NCI-H226 (cell line): ENCODE measurements around the gene HECTD4.
"Not testable (repeated sequence)": the region's sequence is repeated elsewhere in the genome, so short reads cannot be mapped to it uniquely, and the experiment has no call there.

Experiments used
- DNase-seq: peaks from one replicate; pipeline ENCODE4 v3.0.0-alpha.2; 2015

The HECTD4 gene

GRCh38 chr12:112381883-112382796 lies at the start of gene HECTD4:
TSS of gene HECTD4 (minus strand) at chr12:112382431. CDS start at chr12:112382128, 303 bp downstream.
- peak; percentile 74 for DNase-seq

DNA sequence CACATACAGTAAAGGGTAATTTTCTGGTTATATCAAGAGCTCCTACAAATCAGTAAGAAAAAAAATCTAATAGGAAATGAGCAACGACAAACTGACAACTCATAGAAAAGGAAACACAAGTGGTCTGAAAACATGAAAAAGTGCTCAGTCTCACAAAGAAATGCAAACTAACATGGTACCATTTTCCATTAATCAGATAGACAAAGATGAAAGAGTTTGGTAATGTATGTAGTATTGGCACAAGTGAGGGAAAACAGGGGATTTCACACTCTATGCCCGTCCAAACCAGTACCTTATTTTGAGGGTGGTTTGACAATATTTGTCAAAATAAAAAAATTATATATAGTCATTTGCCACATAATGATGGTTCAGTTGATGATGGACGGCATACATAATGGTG lies 49.7 kb upstream of the HECTD4 start:
- no peak for DNase-seq

- no peak for DNase-seq
Observed at GRCh38 chr12:112430929-112431328, 48.7 kb upstream of the HECTD4 start.

DNA sequence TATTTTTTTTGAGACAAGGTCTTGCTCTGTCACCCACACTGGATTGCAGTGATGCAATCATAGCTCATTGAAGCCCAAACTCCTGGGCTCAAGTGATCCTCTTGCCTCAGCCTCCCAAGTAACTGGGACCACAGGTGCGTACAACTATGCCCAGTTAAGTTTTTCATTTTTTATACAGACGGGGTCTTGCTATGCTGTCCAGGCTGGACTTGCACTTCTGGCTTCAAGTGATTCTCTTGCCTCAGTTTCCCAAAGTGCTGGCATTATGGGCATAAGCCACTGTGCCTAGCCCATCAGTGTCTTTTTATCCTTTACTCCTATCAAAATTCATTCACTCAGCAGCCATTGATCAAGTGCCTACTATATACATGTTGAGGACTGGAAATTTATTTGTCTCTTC lies 45.5 kb upstream of the HECTD4 start:
- DNase-seq, result no peak

DNA sequence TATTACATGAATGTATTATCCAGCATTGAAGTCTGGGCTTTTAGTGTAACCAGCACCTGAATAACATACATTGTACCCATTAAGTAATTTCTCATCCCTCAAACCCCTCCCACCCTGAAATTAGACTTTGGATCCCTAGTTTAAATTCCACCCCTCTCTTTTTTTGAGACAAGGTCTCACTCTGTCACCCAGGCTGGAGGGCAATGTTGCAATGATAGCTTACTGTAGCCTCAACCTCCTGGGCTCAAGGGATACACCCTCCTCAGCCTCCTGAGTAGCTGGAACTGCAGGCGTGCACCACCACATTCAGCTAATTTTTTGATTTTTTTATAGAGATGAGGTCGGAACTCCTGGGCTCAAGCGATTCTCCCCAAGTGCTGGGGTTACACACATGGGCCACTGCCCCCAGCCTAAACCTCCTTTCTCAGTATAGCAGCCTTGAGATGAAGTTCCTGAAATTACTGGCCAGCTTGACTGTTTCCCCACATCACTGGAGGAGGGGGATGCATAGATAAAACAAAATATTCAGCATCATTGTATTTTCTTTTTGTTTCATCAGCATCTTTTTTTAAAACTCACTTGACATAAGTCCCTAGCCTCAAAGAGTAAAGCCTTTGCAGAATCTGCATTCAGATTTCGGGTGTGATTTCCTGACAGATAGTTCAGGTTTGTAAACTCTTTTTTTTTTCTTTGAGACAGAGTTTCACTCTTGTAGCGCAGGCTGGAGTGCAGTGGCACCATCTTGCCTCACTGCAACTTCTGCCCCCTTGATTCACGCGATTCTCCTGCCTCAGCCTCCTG lies 43.6 kb upstream of the HECTD4 start:
- no peak for DNase-seq

- no peak for DNase-seq
Observed at GRCh38 chr12:112424126-112424525, 41.9 kb upstream of the HECTD4 start.

DNA sequence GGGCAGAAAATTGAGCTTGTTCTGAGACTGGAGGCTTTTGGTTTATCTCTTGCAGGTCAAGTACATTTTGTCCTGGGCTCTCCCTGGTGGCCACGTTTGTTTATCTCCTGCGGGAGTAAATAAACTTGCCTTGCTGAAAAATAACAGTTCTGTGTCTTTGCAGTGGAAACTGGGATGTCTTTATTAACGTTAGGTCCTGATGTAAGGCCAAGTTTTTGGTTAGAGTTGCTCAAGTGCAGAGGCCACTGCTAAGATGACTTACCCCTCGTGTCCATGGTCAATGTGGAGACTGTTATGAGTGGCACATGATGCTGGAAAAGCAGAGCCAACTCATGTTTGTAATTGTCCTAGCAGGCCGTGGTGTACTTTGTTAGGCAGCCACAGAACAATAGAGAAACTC lies 40.3 kb upstream of the HECTD4 start:
- no peak for DNase-seq

DNA sequence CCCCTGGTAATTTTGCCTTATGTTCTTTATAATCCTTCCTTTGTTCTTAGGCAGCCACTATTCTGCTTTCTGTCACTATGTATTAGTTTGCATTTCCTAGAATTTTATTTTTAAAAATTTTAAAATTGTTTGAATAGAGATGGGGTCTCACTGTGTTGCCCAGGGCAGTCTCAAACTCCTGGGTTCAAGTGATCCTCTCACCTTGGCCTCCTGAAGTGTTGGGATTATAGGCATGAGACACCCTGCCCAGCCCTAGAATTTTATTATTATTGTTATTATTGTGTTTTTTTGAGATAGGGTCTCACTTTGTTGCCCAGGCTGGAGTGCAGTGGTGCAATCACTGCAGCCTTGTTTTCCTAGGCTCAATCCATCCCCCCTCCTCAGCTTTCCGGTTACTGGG lies 39.1 kb upstream of the HECTD4 start:
- no peak for DNase-seq

GRCh38 chr12:112420740-112421139 lies 38.5 kb upstream of the HECTD4 start:
- no peak for DNase-seq

DNA sequence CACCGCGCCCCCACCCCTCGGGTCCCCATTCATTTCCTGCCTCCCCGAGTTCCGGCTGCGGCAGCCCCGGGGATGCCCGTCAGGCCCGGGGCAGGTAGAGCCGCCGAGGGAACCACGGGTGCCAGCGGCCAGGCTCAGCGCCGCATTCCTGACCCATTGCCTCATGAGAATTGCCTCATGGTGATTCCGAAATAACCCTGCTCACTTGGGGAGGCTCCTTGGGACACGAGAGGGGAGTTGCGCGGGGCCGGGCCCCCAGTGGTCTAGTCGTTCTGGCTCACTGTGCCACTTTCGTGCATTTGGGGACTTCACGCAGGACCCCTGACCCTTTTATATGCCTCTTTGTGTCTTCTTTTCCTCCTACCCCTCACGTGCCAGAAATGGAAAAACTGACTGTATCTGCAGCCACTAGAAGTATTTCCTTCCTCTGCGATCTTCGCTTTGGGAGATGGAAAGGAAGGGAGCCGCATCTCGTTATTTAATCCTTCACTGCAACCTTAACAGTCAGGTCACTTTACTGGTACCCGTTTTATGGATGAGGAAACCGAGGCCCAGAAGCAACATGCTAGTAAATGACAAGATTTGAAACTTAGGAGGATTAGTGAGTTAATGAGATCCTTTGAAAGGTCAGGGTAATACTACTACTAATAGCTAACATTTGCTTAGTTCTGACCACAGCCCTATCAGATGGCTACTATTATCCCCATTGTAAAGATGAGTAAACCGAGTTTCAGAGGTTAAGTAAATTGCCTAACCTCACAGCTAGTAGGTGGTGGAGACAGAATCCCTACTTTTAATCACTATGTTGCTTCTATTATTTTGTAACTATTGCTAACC lies 37.3 kb upstream of the HECTD4 start:
- peak; percentile 86 for DNase-seq

GRCh38 chr12:112418608-112419296 lies 36.5 kb upstream of the HECTD4 start, which contains the start of gene PTPN11:
TSS of gene PTPN11 (plus strand) at chr12:112418947. CDS start at chr12:112419112, 165 bp downstream.
- DNase-seq, result peak; percentile 73

DNA sequence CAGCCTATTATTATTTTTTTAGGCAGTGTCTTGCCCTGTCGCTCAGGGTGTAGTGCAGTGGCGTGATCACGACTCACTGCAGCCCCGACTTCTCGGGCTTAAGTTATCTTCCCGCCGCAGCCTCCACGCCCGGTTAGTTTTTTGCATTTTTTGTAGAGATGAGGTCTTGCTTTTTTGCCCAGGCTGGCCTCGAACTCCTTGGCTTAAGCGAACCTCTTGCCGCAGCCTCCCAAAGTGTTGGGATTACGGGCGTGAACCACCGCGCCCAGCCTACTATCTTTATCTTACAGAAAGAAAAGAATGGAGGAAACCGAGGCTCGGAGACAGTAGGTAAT lies 36.0 kb upstream of the HECTD4 start:
- peak; percentile 3 for DNase-seq

DNA sequence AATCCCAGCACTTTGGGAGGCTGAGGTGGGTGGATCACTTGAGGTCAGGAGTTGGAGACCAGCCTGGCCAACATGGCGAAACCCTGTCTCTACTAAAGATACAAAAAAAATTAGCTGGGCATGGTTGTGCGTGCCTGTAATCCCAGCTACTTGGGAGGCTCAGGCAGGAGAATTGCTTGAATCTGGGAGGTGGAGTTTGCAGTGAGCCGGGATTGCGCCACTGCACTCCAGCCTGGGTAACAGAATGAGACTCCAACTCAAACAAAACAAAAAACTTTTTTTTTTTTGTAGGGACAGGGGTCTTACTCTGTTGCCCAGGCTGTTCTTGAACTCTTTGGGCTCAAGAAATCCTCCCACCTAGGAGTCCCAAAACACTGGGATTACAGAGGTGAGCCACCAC lies 33.2 kb upstream of the HECTD4 start:
- DNase-seq, result not testable (repeated sequence)

DNA sequence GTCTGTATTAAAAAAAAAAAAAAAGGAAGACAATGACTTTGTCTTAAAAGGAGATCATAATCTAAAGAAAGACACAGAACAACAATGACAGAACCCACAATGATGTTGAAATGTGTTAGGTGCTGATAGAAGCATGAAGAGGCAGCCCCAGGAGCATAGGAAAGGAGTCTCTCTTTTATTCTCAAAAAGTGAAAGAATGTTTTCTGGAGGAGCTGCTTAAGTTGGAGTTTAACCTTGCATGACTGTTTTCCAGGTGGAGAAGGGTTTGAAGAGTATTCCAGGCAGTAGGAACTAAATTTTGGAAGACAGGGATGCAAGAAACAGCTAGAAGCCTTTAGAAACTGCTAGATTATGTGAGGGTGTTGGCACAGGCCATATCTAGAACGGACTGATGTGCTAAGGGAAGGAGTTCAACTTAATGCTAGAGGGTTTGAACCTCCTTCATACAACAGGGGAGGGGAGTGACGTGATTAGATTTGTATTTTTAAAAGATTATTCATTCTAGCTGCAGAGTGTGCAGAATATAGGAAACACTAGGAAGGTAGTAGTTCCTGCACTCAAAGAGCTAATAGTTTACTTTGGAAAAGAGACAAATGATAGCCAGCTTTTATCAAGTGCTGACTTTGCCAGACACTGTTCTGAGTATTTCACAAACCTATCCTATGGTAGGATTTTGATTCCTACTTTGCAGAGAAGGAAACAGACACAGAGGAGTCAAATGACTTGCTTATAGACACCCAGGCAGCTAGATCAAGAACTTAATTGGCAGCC lies 31.8 kb upstream of the HECTD4 start:
- DNase-seq, result no peak

GRCh38 chr12:112409906-112410244 lies 27.6 kb upstream of the HECTD4 start:
- DNase-seq, result no peak

- peak; percentile 89 for DNase-seq
Observed at GRCh38 chr12:112409064-112409905, 27.1 kb upstream of the HECTD4 start, which contains the start of gene RPL6. TSS of gene RPL6 (minus strand) at chr12:112409605. CDS start at chr12:112408656, 949 bp downstream.

GRCh38 chr12:112408621-112409020 lies 26.4 kb upstream of the HECTD4 start:
- no peak for DNase-seq

DNA sequence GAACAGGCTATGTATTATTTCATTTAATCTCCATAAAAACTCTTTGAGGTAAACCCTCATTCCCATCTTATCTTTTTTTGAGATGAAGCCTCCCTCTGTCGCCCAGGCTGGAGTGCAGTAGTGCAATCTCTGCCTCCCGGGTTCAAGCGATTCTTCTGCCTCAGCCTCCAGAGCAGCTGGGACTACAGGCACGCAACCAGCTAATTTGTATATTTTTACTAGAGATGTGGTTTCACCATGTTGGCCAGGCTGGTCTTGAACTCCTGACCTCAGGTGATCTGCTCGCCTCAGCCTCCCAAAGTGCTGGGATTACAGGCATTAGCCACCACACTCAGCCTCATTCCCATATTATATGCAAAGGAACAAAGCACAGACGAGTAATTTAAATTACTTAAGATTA lies 25.5 kb upstream of the HECTD4 start:
- not testable (repeated sequence) for DNase-seq

DNA sequence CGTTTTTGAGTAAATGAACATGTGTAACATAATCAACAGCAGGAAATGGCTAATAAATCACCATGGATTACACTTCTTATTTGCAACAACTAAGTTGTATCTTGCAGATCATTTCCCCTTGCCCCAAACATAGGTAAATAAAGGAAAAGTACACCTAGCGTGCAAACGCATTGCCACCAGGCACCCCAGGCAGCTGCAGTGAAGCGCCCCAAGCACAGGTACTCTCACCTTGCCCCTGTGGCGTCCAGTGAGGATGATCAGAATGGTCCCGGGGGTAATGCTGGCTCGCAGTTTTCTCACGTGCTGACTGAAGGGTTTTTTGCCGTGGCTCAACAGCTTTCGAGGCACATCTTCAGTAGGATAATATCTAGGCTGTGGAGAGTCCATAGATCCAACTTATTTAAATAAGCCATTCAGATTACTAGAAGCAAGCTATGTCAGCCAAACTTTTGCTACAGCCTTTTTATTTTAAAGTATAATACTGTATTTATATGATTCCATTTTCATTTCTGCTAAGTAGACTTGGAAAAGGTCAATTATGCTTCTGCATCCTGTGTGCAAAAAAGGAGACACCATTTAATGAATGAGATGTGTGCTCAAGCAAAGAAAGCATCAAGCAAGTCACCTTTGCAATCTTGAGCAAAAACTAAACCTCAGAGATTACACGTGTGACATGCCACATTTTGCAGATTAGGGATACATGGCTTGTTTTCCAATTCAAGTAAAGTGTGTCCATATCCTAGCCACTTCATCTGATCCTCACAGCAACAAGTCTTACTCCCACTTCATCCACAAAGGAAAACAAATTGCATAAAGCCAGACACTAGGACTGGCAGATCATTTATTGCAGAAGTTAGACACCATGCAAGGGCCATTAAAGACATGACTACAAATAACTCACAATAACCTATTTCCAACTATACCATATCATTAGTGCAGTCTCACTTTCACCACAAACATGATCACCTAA lies 24.6 kb upstream of the HECTD4 start:
- DNase-seq, result no peak
